Measurements from ENCODE around the gene C1QTNF5. TPM values are rescaled to one million over a fixed set of nuclear protein-coding genes. Genes with fewer than 3 reads are reported as not detected.

C1QTNF5 gene
- total RNA-seq, 1 experiment from 2014 or later, result not detected

DNA sequence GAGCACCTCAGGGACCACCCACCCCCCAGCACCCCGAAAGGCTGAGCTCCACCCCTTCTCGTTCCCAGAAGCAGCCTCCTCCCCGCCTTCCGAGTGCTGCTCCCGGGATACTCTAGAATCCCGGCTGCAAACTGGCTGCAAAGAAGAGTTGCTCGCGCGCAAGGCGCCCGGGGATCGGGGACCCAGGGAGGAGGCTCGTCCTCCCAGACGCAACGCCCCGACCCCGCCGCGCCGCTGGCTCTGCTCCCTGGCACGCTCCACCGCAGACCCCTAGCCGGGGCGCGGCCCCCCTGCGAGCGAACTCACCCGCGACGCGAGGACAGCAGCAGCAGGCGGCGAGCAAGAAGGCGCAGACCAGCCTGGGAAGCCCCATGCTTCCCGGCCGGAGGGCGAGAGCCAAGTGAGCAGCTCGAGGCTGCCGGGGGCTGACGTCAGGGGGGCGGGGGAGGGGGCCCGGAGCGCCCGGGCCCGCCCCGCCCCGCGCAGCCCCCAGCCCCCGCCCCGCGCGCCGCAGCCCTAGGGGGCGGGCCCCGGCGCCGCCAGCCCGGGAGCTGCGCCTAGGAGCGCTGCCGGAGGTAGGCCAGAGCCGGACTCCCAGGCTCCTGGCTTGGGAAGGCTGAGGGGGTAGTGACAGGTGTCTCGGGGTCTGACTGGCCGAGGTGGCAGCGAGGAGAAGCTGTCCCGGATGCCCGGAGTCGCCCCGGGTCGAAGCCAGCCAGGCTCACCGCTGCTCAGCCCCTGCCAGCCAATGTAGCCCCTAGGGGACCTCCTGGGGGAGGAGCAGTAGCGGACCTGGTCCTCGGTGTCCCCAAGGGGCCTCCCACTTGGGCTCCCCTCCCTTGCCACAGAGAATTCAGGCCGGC is 23.7 kb downstream of the C1QTNF5 start, which contains the start of gene MCAM:
MCAM (minus strand) TSS at position 402 of the 863 bp plus-strand sequence; CDS start at position 373, 29 bp downstream.
- ChIA-PET POLR2A (interaction anchor here (0.7 to 1.3 kb wide), 3 partner anchors 8 to 12 kb away, joined by 3 read pairs; no protein-coding TSS in a partner anchor), RAD21 (ENCODE audit: low non-redundant PET in 1 of 2, low total read pairs in 2 of 2, uncharacterized antibody in 2 of 2, unreplicated experiment in 2 of 2) (interaction anchor here in 1 of 2 experiments (1.4 kb wide), 1 partner anchor 21 kb away, joined by 4 read pairs; no protein-coding TSS in a partner anchor), CTCF (interaction anchor here (1.0 to 2.1 kb wide), 2 partner anchors 22 to 23 kb away, joined by 3 to 12 read pairs (median 3); no protein-coding TSS in a partner anchor)
- Histone ChIP-seq H3K4me3 (replicated peaks in 1 of 2; ENCODE audit: low read depth in 1 of 2, low read length in 2 of 2) (peak within 1 kb of the TSS; percentile 63 to 75), H3K27ac (ENCODE audit: low read depth, low read length) (peak within 1 kb of the TSS; percentile 66), H3K27me3 (ENCODE audit: insufficient read depth, low read length) (no peaks in the 10 kb centered on the region), H3K36me3 (ENCODE audit: control insufficient read depth in 1 of 2, insufficient read depth in 2 of 2, low read length in 2 of 2) (peaks cover 0 to 8% of the 10 kb centered on the region in 2 experiments; a peak in 2 of 4 replicates), H3K9me2 (ENCODE audit: insufficient read depth) (no peaks in the 10 kb centered on the region), H3K79me2 (ENCODE audit: insufficient read depth, low read length) (no peaks in the 10 kb centered on the region; the same call in 1 of the 2 replicates), H3K4me1 (ENCODE audit: control insufficient read depth in 1 of 2, insufficient read depth in 2 of 2, low read length in 2 of 2) (peaks cover 16 to 45% of the 10 kb centered on the region in 2 experiments), H3K9ac (ENCODE audit: low read length) (peak within 1 kb of the TSS; percentile 71), H2AFZ (ENCODE audit: low read depth, low read length, poor library complexity, severe bottlenecking) (peak within 1 kb of the TSS; percentile 82), H4K20me1 (ENCODE audit: insufficient read depth) (no peaks in the 10 kb centered on the region), H3K4me2 (ENCODE audit: low read length) (peak within 1 kb of the TSS; percentile 99), H3K9me3 (ENCODE audit: control insufficient read depth in 1 of 2, insufficient read depth in 1 of 2, low read depth in 1 of 2, low read length in 2 of 2) (no peaks in the 10 kb centered on the region)
- intact Hi-C loops (cut with micrococcal nuclease), result no loop called here
- TF ChIP-seq, protein P1, sequence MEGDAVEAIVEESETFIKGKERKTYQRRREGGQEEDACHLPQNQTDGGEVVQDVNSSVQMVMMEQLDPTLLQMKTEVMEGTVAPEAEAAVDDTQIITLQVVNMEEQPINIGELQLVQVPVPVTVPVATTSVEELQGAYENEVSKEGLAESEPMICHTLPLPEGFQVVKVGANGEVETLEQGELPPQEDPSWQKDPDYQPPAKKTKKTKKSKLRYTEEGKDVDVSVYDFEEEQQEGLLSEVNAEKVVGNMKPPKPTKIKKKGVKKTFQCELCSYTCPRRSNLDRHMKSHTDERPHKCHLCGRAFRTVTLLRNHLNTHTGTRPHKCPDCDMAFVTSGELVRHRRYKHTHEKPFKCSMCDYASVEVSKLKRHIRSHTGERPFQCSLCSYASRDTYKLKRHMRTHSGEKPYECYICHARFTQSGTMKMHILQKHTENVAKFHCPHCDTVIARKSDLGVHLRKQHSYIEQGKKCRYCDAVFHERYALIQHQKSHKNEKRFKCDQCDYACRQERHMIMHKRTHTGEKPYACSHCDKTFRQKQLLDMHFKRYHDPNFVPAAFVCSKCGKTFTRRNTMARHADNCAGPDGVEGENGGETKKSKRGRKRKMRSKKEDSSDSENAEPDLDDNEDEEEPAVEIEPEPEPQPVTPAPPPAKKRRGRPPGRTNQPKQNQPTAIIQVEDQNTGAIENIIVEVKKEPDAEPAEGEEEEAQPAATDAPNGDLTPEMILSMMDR (IDR thresholded peaks at IDR 0.05 in 2 of 3, conservative IDR thresholded peaks at IDR 0.05 in 1 of 3; ENCODE audit: borderline replicate concordance in 1 of 3, insufficient read depth in 1 of 3, low read depth in 2 of 3, low read length in 2 of 3), result no peak
- TF ChIP-seq EGR1 (IDR thresholded peaks at IDR 0.05; ENCODE audit: low read depth), result no peak
- TF ChIP-seq ZFX (IDR thresholded peaks at IDR 0.05), result 0 out of 2 replicates have a peak, but pooled peaks have one; percentile 50
- no peak for TF ChIP-seq CBX3 (IDR thresholded peaks at IDR 0.05; ENCODE audit: low read depth)
- TF ChIP-seq, protein P2, sequence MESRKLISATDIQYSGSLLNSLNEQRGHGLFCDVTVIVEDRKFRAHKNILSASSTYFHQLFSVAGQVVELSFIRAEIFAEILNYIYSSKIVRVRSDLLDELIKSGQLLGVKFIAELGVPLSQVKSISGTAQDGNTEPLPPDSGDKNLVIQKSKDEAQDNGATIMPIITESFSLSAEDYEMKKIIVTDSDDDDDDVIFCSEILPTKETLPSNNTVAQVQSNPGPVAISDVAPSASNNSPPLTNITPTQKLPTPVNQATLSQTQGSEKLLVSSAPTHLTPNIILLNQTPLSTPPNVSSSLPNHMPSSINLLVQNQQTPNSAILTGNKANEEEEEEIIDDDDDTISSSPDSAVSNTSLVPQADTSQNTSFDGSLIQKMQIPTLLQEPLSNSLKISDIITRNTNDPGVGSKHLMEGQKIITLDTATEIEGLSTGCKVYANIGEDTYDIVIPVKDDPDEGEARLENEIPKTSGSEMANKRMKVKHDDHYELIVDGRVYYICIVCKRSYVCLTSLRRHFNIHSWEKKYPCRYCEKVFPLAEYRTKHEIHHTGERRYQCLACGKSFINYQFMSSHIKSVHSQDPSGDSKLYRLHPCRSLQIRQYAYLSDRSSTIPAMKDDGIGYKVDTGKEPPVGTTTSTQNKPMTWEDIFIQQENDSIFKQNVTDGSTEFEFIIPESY (IDR thresholded peaks at IDR 0.05; ENCODE audit: extremely low read depth, insufficient replicate concordance, low read length), result no peak
- no peak for TF ChIP-seq RAD21 (IDR thresholded peaks at IDR 0.05; ENCODE audit: low read depth)
- TF ChIP-seq POLR2AphosphoS5 (IDR thresholded peaks at IDR 0.05; ENCODE audit: low read depth, low read length), result peak; percentile 55
- peak; percentile 5 for TF ChIP-seq TCF7L2 (IDR thresholded peaks at IDR 0.05; ENCODE audit: borderline replicate concordance, extremely low read depth, insufficient read depth, insufficient read length)
- no peak for TF ChIP-seq SP1 (IDR thresholded peaks at IDR 0.05; ENCODE audit: low read depth)
- TF ChIP-seq FOSL1 (IDR thresholded peaks at IDR 0.05; ENCODE audit: low read depth), result no peak
- DNase-seq (ENCODE audit: low read depth, low spot score) (no peak), ATAC-seq (peak; percentile 52)
- TSS peak; percentile 73 for BruUV-seq (replicated peaks)
